GM19025 (cell line): ENCODE results near the gene IL32.

Experiments
- ATAC-seq: cut with Tn5 transposase; IDR thresholded peaks from one replicate; pipeline ENCODE4 v1.9.1; 2021; ENCODE audit warnings: mild to moderate bottlenecking, low read depth, moderate library complexity; ENCODE audit not compliant: unreplicated experiment

IL32 gene

GRCh38 chr16:3112058-3112880 is 46.8 kb downstream of the IL32 start, which contains the start of gene ZNF205:
TSS of gene ZNF205 (plus strand) at chr16:3112586. CDS start at chr16:3113431, 845 bp downstream.
- no peak for ATAC-seq

- ATAC-seq: no peak
Observed at GRCh38 chr16:3112881-3113574, 47.6 kb downstream of the IL32 start.

DNA sequence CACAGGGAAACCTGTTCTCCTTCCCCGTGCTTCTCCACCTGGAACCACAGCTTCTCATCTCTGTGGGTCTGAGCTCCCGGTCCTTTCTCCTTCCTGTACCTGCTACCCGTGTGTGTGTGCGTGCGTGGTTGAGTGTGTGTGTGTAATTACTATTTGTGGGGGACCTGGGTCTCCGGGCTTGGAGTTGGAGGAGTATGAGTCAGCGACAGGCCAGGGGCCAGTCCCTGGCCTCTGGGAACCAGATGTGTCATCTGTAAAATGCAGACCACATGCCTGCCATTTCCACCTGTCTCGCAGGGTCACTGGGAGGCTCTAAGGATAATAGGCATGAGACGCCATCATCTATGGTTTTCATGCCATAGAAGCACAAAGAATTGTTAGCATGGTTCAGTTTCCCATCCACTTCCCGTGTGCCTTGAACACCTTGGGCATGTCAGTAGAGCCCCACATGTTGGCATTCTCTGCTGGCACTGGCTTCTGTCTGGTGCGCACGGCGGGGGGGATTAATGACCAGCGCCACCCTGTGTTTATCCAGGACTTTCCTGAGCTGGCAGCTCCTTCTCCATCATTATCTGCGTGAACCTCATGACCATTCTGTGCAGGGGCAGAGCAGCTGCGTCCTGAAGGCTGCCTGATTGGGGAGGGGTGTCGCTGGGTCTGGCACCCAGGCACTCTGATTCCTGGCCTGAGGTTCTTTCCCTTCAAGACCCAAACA is 48.5 kb downstream of the IL32 start:
- no peak for ATAC-seq

DNA sequence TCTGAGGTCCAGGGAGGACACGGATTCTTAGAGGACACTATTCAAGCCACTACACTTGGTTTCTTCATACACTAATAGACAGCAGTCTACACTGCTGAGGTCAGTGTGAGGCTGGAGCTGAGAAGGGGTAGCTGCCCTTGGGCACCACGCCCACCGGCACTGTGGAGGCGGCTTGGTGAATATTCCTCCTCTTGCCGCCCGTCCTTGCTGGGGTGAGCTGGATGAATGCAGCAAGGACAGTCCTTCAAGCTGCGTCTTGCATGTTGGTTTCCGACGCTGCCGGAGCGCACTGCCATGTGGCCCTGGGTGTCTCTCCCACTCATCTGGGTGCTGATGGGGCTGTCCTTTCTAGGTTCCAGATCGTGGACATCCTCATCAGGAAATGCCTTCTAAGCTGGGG is 49.6 kb downstream of the IL32 start:
- ATAC-seq: no peak

DNA sequence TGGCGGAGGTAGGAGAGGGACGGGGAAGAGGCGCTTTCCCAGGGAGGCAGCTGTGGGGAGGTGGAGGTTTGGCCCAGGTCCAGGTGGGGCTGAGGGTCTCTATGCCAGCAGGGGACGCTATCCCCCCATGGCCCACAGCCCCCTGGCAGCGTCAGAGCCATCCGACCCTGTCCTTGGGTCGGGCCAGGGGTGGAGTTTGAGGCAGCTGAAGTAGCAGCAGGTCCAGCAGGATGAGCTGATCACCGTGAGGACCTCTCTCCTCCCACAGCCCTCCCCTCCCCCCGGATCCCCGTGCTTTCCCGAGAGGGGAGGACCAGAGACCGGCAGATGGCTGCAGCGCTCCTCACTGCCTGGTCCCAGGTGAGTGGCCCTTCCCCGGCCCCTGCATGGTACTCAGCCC is 50.1 kb downstream of the IL32 start:
- ATAC-seq: no peak

GRCh38 chr16:3118204-3118790 is 52.9 kb downstream of the IL32 start:
- no peak for ATAC-seq

DNA sequence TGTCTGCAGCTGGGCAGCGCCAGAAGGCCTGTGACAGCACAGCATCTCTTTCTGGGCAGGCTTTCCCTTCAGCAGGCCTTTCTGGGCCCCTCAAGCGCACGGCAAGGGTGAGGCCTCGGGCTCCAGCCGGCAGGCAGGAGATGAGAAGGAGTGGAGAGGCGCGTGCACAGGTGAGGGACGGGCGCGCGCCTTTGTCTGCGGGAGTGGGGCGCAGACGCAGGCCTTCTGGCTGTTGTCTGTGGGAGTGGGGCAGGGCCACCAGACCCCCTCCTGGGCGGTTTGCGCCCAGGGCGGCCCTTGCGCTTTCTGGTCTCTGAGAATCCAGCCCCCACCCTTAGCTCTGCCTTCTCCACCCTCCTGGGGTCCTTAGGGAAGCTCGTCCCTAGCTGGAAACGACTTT is 53.4 kb downstream of the IL32 start:
- no peak for ATAC-seq
